Measurements from ENCODE around the gene UCP3.

Gene UCP3

GRCh38 chr11:74018331-74019005 is 9.6 kb upstream of the UCP3 start:
- DNase-seq (ENCODE audit: low spot score): peak; percentile 60

GRCh38 chr11:74017631-74018030 is 8.7 kb upstream of the UCP3 start:
- DNase-seq (ENCODE audit: low spot score): no peak

GRCh38 chr11:74015919-74016684 is 7.2 kb upstream of the UCP3 start:
- DNase-seq (ENCODE audit: low spot score): no peak

DNA sequence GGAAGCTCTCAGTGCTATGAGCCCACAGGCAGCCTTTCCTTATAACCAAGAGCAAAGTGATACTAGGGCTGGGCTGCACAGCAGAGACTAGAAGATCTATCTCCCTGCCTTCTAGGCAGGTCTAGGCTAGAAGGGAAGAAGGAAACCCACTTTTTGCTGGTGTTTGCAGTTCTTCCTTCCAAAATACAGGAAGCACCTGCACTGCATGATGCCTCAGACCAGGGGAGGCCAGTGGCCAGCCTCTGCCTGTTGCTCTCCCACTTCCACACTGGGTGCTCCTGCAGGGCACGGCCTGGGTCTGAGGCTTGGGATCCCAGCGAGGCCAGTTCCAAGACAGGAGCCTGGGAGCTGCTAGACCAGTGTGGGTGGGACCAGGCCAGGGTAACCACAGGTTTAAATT is 6.0 kb upstream of the UCP3 start:
- DNase-seq (ENCODE audit: low spot score): no peak

DNA sequence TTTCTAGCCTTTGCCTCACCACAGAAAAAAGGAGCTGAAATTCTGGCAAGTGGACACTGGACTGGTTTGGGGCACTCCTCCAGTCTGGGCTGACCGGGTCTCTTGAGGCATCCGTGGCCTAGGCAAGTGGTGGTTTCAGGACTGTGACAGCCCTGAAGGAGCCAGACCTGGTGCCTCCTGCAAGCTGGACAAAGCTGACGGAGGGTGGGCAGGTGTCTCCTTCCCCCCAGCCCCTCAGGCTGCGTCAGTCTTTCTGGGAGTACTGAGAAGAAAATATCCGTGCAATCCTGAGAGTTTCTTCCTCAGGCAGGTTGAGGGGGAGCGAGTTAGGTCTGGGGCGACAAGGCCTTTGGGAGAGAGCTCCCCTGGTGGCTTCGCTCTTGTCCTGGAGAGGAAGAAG is 4.3 kb upstream of the UCP3 start:
- DNase-seq (ENCODE audit: low spot score): no peak

DNA sequence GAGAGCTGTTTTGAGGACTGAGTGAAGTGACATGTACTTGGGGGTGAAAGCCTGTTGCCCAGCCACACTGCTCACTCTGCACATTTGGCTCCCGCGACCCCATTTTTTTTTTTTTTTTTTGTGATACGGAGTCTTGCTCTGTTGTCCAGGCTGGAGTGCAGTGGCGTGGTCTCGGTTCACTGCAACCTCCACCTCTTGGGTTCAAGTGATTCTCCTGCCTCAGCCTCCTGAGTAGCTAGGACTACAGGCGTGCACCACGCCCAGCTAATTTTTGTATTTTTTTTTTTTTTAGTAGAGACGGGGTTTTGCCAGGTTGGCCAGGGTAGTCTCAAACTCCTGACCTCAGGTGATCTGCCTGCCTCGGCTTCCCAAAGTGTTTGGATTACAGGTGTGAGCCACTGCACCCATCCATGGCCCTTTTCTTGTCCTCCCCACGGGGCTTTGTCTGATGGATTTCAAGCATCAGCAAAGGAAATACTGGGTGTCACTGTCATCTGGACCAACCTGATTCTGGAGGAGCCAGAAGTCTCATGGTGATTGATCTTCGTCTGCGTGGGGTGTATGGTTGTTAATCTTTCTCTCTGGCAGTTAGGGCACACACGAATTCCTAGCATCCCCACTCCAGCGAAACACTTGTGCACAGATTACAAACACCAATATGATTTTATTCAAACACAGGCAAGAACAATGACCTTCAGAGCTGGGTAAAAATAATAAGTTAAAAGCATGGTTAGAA is 3.4 kb upstream of the UCP3 start:
- DNase-seq (ENCODE audit: low spot score): no peak

DNA sequence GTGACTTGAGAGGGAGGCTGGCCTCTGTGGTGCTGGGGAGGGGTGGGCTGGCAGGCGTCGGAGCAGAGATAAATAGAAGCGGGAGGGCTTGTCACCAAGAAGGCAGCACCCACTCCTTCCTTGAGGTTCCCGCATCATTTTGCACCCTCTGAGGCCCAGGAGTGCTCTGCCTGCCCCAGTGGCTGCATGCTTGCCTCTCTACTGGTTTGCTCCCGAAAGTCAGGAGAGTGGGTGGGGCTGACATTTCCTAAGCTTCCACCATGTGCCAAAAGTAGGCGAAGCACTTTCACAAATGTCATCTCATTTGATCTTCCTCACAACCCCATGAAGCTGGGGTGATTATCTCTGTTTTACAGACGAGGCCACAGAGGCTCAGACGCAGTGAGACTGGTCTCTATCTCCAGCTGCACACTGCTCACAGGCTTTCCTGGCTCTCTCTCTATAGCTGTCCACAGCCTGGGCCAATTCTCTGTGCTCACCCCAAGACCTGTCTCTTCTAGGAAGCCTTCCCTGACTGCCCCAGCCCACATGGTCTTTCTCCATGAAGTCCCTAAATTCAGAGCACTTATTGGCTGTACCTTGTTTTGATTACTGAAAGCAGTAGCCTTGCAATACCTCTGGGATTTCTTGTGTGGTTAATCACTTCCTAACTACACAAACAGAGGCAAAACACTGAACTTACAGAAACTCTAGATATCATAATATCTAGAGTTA is 2.6 kb upstream of the UCP3 start:
- DNase-seq (ENCODE audit: low spot score): no peak

DNA sequence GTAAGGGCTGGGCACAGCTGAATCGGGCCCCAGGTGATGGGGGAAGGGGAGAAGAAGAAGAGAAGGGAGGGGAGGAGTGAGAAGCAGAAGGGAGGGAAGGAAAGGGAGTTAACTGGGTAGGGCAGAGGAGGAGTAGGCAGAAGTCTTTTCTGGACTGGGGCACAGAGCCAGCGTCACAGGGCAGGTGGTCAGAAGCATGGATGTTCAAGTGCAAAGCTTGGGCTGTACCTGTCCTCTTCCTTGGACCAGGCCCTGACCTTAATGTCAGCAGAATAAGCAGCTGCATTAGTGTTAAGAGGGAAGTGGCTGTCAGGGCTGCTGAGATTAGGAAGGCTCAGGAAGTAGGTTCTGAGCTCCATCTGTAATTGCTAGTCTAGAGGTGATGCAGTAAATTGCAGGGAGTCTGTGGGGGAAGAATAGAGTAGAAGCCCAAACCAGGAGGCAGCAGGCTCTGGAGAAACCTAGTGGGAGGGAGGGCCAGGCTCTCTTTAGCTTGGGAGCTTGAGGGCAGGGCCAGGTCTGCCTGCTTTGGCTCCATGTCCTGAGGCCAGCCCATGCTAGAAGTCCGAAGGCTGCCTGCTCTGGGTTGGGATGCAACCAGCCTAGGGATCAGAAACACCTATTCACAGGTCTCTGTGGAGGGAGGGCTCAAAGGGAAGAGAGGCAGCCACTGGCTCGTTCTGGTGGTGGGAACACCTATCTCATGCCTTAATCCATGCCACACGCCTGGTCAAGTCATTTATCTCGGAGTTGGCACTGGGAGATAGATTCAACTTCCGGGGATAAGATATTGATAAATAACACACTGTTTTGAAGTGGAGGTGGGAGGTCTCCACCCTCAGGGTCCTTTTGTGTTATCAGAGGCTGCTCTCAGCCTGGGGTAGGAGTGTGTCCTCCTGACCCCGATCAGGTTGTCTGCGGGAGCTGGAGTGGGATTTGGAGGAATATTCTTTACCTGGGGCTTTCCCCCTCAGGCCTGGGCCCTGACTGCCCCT is 1.7 kb upstream of the UCP3 start:
- no peak for DNase-seq (ENCODE audit: low spot score)

- no peak for DNase-seq (ENCODE audit: low spot score)
These were observed 905 bp upstream of the UCP3 start for GRCh38 chr11:74009675-74010305.

GRCh38 chr11:74009230-74009547 is 304 bp upstream of the UCP3 start:
- no peak for DNase-seq (ENCODE audit: low spot score)

GRCh38 chr11:74007691-74008372 is 1.1 kb downstream of the UCP3 start:
- DNase-seq (ENCODE audit: low spot score): no peak

GRCh38 chr11:74006743-74007304 is 2.1 kb downstream of the UCP3 start:
- DNase-seq (ENCODE audit: low spot score): no peak

- no peak for DNase-seq (ENCODE audit: low spot score)
These were observed 3.0 kb downstream of the UCP3 start for GRCh38 chr11:74005721-74006517.

GRCh38 chr11:74004759-74005615 is 3.9 kb downstream of the UCP3 start:
- no peak for DNase-seq (ENCODE audit: low spot score)

GRCh38 chr11:74004046-74004695 is 4.7 kb downstream of the UCP3 start:
- DNase-seq (ENCODE audit: low spot score): no peak

- DNase-seq (ENCODE audit: low spot score): no peak
These were observed 6.1 kb downstream of the UCP3 start for GRCh38 chr11:74002832-74003231.

DNA sequence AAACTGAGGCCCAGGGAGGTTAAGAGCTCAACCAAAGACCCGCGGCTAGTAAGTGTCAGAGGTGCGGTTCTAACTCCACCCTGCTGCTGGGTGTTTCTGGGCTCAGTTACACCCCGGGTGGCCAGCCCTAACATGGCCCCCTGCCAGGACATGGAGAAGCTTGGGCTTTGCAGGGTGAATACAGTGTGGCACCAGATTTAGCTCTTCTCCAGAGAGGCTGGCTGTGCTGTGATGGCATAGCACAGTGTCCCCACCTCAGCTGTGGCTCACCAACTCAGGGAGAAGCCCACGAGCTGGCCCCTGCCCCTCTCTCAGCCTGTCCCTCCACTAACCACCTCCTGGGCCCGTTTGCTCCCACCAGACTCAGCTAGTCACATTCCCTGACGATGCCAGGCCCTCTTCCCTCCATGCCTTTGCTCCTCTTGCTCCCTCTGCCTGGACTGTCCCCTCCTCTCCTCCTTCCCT is 7.0 kb downstream of the UCP3 start:
- no peak for DNase-seq (ENCODE audit: low spot score)

All from kidney tubule cell (primary cell).